ENCODE results near the gene SLX4IP. TPM values are rescaled to one million over a fixed set of nuclear protein-coding genes. Genes with fewer than 3 reads are reported as not detected.
A peak's percentile ranks its signal among the peaks of the same experiment; 100 is the strongest.

SLX4IP gene
- total RNA-seq, 4 donors from 2014 or later: 6.3 to 8.3 (median 7.4) TPM

- TF ChIP-seq, protein P1, sequence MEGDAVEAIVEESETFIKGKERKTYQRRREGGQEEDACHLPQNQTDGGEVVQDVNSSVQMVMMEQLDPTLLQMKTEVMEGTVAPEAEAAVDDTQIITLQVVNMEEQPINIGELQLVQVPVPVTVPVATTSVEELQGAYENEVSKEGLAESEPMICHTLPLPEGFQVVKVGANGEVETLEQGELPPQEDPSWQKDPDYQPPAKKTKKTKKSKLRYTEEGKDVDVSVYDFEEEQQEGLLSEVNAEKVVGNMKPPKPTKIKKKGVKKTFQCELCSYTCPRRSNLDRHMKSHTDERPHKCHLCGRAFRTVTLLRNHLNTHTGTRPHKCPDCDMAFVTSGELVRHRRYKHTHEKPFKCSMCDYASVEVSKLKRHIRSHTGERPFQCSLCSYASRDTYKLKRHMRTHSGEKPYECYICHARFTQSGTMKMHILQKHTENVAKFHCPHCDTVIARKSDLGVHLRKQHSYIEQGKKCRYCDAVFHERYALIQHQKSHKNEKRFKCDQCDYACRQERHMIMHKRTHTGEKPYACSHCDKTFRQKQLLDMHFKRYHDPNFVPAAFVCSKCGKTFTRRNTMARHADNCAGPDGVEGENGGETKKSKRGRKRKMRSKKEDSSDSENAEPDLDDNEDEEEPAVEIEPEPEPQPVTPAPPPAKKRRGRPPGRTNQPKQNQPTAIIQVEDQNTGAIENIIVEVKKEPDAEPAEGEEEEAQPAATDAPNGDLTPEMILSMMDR (IDR thresholded peaks at IDR 0.05): no peak
- TF ChIP-seq POLR2A (IDR thresholded peaks at IDR 0.05): no peak
- Histone ChIP-seq H3K27ac (peak overlapping the region in 2 of 3 donors; percentile 64 to 83), H3K36me3 (peaks cover 18 to 20% of the 10 kb centered on the region in 2 donors), H3K4me1 (peaks cover 37 to 54% of the 10 kb centered on the region in 2 donors), H3K27me3 (no peaks in the 10 kb centered on the region), H3K9me3 (no peaks in the 10 kb centered on the region), H3K4me3 (replicated peaks in 1 of 3) (no peak overlapping the region)
- intact Hi-C loops (cut with DNase I): no loop called here
- 91% methylated on average over 5 of the region's 5 CpGs for WGBS, 2 donors
- DNase-seq: no peak
These were observed 200.5 kb downstream of the SLX4IP start for GRCh38 chr20:10635476-10636208.

GRCh38 chr20:10636326-10636818, 201.3 kb downstream of the SLX4IP start:
- Histone ChIP-seq H3K4me1 (peaks cover 37 to 53% of the 10 kb centered on the region in 2 donors), H3K36me3 (peaks cover 25 to 27% of the 10 kb centered on the region in 2 donors), H3K9me3 (no peaks in the 10 kb centered on the region), H3K27ac (peak overlapping the region; percentile 64 to 83 (median 71)), H3K27me3 (no peaks in the 10 kb centered on the region), H3K4me3 (replicated peaks in 1 of 3) (no peak overlapping the region)
- intact Hi-C loops (cut with DNase I): no loop called here
- no peak for TF ChIP-seq POLR2A (IDR thresholded peaks at IDR 0.05)
- TF ChIP-seq, protein P1 (IDR thresholded peaks at IDR 0.05): no peak
- 71 to 72% methylated on average over 4 to 5 of the region's 5 CpGs for WGBS, 2 donors
- DNase-seq: no peak

GRCh38 chr20:10637031-10637559, 202.0 kb downstream of the SLX4IP start:
- TF ChIP-seq POLR2A (IDR thresholded peaks at IDR 0.05): no peak
- TF ChIP-seq, protein P1 (IDR thresholded peaks at IDR 0.05): no peak
- WGBS, 2 donors: 39 to 40% methylated on average over 8 to 10 of the region's 10 CpGs
- H3K9me3 ChIP-seq: no peaks in the 10 kb centered on the region
- H3K4me3 ChIP-seq (replicated peaks in 1 of 3): no peak overlapping the region
- peaks cover 32 to 34% of the 10 kb centered on the region in 2 donors for H3K36me3 ChIP-seq
- peak; percentile 83 to 91 for DNase-seq
- no peaks in the 10 kb centered on the region for H3K27me3 ChIP-seq
- peaks cover 37 to 53% of the 10 kb centered on the region in 2 donors for H3K4me1 ChIP-seq
- H3K27ac ChIP-seq: peak overlapping the region; percentile 64 to 83 (median 71)
- intact Hi-C loops (cut with DNase I): no loop called here

GRCh38 chr20:10637563-10637962, 202.5 kb downstream of the SLX4IP start:
- H3K4me1 ChIP-seq: peaks cover 37 to 52% of the 10 kb centered on the region in 2 donors
- DNase-seq: no peak
- 69 to 73% methylated on average over 6 of the region's 6 CpGs for WGBS, 2 donors
- H3K4me3 ChIP-seq (replicated peaks in 1 of 3): no peak overlapping the region
- H3K27me3 ChIP-seq: no peaks in the 10 kb centered on the region
- H3K9me3 ChIP-seq: no peaks in the 10 kb centered on the region
- H3K36me3 ChIP-seq: peaks cover 36 to 39% of the 10 kb centered on the region in 2 donors
- H3K27ac ChIP-seq: peak overlapping the region; percentile 64 to 83 (median 71)
- intact Hi-C loops (cut with DNase I): no loop called here
- TF ChIP-seq POLR2A (IDR thresholded peaks at IDR 0.05): no peak
- TF ChIP-seq, protein P1 (IDR thresholded peaks at IDR 0.05): no peak
